Progenitor cell of endocrine pancreas (in vitro differentiated cells): ENCODE measurements around the gene CACUL1. TPM values are rescaled to one million over a fixed set of nuclear protein-coding genes. Genes with fewer than 3 reads are reported as not detected.

Source experiments
- DNase-seq: peaks from one replicate; pipeline ENCODE4 v3.0.0; 2021; ENCODE audit warnings: low spot score; ENCODE audit not compliant: unreplicated experiment
- H3K27ac Mint-ChIP-seq: 2 replicates; pipeline ENCODE4 v1.8.0; 2021; ENCODE audit warnings: mild to moderate bottlenecking, moderate library complexity, mixed read lengths
- H3K27me3 Mint-ChIP-seq: 2 replicates; pipeline ENCODE4 v1.8.0; 2021; ENCODE audit warnings: mixed read lengths
- H3K36me3 Mint-ChIP-seq: 2 replicates; pipeline ENCODE4 v1.8.0; 2022; ENCODE audit warnings: mixed read lengths; ENCODE audit not compliant: insufficient read depth
- H3K4me1 Mint-ChIP-seq: 2 replicates; pipeline ENCODE4 v1.8.0; 2021; ENCODE audit warnings: low read depth, mixed read lengths
- H3K4me3 Mint-ChIP-seq: 2 replicates; pipeline ENCODE4 v1.8.0; 2021; ENCODE audit warnings: low read depth, mild to moderate bottlenecking, moderate library complexity, mixed read lengths
- H3K9me3 Mint-ChIP-seq: 2 replicates; pipeline ENCODE4 v1.8.0; 2021; ENCODE audit warnings: low read depth, mixed read lengths
- total RNA-seq: library from RNA; stranded (reverse); gene quantifications from 2 replicates; pipeline ENCODE4 v1.2.1, GENCODE V29; 2021
- TF ChIP-seq, protein P1 (sequence below): fragments of 200-600 bp; sonication (generic); IDR thresholded peaks from one replicate; pipeline ENCODE4 v1.5.0; 2021; ENCODE audit warnings: antibody characterized with exemption, mild to moderate bottlenecking; ENCODE audit not compliant: unreplicated experiment

Gene CACUL1
- total RNA-seq, 1 donor from 2014 or later: 58.5 TPM

DNA sequence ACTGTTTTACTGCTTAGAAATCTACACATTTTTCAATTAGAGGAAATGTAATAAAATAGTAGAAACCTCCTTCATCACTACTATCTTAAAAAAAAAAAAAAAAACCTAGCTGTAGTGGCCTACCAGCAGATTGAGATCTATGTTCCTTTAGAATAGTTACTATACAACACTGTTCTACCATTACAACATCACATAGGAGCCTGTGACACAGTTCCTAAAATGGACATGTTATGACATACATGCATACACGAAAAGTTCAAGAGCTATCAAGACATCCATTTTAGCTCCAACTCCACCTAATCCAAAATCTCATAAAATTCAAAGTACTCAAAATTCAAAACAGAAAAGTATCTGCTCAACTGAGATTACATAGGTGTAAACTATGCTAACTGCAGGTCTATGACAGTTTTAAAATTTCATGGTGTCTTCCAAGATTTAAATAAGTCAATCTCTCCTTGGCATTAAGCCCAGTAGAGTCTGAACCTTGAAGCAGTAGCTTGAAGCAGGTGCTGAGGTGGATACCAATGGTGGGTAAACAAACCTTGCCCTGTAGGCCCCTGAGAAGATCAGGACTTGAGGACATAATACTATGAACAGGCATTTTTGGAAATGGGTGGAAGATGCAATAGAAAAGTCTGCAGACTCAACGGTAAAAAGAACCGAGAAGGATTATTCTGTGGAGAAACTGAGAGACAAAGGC lies 17.0 kb downstream of the CACUL1 start:
- Mint-ChIP-seq H3K27ac (no peak overlapping the region), H3K27me3 (no peaks in the 10 kb centered on the region), H3K4me3 (no peak overlapping the region), H3K4me1 (peaks cover 60% of the 10 kb centered on the region), H3K36me3 (peaks cover 3% of the 10 kb centered on the region), H3K9me3 (peaks cover 5% of the 10 kb centered on the region)
- TF ChIP-seq, protein P1, sequence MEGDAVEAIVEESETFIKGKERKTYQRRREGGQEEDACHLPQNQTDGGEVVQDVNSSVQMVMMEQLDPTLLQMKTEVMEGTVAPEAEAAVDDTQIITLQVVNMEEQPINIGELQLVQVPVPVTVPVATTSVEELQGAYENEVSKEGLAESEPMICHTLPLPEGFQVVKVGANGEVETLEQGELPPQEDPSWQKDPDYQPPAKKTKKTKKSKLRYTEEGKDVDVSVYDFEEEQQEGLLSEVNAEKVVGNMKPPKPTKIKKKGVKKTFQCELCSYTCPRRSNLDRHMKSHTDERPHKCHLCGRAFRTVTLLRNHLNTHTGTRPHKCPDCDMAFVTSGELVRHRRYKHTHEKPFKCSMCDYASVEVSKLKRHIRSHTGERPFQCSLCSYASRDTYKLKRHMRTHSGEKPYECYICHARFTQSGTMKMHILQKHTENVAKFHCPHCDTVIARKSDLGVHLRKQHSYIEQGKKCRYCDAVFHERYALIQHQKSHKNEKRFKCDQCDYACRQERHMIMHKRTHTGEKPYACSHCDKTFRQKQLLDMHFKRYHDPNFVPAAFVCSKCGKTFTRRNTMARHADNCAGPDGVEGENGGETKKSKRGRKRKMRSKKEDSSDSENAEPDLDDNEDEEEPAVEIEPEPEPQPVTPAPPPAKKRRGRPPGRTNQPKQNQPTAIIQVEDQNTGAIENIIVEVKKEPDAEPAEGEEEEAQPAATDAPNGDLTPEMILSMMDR: no peak
- DNase-seq: no peak

DNA sequence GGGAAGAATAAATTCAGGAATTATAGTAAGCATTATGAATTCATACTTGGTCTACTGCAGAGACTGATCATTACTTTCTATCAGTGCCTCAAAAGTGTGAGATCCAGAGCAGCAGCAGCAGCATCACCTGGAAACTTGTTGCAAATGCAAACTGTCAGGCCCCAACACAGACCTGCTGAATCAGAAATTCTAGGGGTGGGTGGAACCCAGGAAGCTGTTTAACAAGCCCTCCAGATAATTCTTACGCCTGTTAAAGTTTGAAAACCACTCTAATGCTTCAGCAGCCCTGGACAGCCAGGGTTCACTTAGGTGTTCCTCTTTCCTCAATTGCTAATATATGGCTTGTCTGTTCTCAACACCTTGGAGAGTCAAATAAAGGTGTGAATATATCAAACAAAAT lies 19.5 kb downstream of the CACUL1 start:
- Mint-ChIP-seq H3K27ac (no peak overlapping the region), H3K9me3 (no peaks in the 10 kb centered on the region), H3K4me3 (no peak overlapping the region), H3K4me1 (peaks cover 64% of the 10 kb centered on the region), H3K36me3 (no peaks in the 10 kb centered on the region), H3K27me3 (no peaks in the 10 kb centered on the region)
- no peak for DNase-seq
- TF ChIP-seq, protein P1: no peak

DNA sequence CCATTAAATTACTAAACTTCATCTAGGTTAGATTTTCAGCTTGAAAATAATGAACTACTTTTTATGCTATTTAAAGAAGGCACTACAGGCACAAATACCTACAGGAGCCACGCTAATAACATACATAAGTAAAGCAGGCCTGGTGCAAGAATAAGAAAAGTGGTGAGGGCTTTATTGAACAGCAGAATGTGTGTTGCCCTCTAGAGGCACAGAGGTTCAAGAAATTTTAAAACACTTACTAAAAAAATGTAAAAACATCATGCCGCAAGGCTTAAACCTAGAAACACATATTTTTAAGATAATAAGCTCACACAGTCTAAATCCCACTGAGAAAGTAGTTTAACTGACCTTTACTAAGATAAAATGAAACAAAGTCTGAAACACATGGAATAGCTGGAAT lies 20.3 kb downstream of the CACUL1 start:
- H3K27ac Mint-ChIP-seq: no peak overlapping the region
- no peak for DNase-seq
- no peak overlapping the region for H3K4me3 Mint-ChIP-seq
- TF ChIP-seq, protein P1: peak; percentile 24
- no peaks in the 10 kb centered on the region for H3K36me3 Mint-ChIP-seq
- H3K4me1 Mint-ChIP-seq: peaks cover 66% of the 10 kb centered on the region
- H3K9me3 Mint-ChIP-seq: no peaks in the 10 kb centered on the region
- H3K27me3 Mint-ChIP-seq: no peaks in the 10 kb centered on the region

DNA sequence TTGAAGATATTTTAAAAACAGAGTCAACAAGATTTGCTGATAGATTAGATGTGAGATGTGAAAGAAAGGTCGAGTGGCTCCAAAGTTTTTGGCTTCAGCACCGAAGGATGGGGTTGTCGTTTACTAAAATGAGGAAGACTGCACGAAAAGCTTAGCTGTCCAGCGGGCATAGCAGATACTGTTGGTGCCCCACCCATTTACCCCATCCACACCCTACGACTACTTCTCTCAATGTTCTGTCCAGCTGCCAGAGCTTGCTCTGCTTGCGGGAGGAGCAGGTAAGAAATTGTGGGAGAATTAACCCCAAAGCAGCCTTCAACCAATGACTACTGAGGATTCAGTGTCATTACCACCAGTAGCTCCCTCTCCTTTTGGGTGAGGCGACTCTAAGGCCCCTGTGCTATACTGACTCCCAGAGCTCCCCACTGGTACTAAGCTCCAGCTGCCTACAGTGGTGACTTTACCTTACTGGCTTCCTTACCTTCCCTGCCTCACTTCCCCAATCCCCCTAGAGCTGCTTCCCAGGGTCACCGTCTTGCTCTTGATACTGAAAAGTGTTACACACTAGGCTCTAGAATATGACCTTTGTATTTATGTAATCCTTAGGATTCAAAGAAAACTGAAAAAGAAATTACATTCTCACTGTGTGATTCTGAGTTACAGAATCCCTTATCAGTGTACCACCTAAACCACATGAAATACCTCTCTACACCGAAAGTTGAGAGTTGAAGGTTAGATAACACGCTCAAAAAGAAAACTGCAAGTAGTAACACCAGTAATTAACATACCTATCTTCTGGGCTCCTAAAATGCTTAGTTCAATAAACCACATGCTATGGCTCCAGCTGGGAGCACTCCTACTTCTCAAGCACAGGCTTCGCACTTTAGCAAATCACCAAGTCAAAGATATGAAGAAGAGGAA lies 22.3 kb downstream of the CACUL1 start:
- peaks cover 61% of the 10 kb centered on the region for H3K4me1 Mint-ChIP-seq
- peak overlapping the region; percentile 17 for H3K27ac Mint-ChIP-seq
- DNase-seq: no peak
- no peak overlapping the region for H3K4me3 Mint-ChIP-seq
- TF ChIP-seq, protein P1: no peak
- H3K36me3 Mint-ChIP-seq: no peaks in the 10 kb centered on the region
- no peaks in the 10 kb centered on the region for H3K27me3 Mint-ChIP-seq
- no peaks in the 10 kb centered on the region for H3K9me3 Mint-ChIP-seq

DNA sequence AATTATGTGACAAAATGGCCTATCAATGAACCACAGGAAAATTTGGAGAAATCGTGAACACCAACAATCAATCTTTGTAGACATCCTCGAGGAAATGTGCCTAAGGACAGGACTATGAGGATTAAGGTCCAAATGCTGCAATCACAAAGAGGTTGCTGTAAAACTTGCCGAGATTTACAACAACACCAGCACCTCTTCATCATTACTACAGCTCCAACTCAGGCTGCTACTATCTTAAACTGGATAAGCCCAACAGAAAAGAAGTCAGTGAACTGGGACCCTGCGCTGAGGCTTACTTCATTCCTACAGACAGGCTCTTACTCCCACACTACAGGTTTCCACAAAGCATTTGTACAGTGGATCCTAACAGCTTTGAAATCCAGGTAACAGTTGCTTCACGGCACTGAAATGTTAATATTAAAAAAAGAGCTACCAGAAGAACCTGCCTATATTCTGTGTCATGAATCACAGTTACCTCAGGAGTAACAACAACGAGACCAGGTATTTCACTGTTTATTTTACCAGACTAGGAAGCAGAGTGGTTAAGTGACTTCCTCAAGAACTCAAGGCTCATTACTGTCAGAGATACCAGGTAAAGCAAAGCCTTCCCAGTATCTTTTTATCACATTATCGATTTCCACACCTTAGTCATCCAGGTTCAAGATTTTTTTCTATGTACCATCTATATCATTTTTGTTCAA lies 23.9 kb downstream of the CACUL1 start:
- Mint-ChIP-seq H3K27me3 (no peaks in the 10 kb centered on the region), H3K4me3 (no peak overlapping the region), H3K36me3 (no peaks in the 10 kb centered on the region), H3K4me1 (peaks cover 56% of the 10 kb centered on the region), H3K27ac (peak overlapping the region; percentile 29), H3K9me3 (no peaks in the 10 kb centered on the region)
- TF ChIP-seq, protein P1: no peak
- no peak for DNase-seq
